ENCODE measurements around the gene VPS4B.

The VPS4B gene

GRCh38 chr18:63407734-63408133, 14.5 kb downstream of the VPS4B start:
- TF ChIP-seq GATA1 (IDR thresholded peaks at IDR 0.05; ENCODE audit: low read depth, low read length) (no peak), POLR2A (IDR thresholded peaks at IDR 0.05; ENCODE audit: low read length) (no peak)
- no peak for DNase-seq

DNA sequence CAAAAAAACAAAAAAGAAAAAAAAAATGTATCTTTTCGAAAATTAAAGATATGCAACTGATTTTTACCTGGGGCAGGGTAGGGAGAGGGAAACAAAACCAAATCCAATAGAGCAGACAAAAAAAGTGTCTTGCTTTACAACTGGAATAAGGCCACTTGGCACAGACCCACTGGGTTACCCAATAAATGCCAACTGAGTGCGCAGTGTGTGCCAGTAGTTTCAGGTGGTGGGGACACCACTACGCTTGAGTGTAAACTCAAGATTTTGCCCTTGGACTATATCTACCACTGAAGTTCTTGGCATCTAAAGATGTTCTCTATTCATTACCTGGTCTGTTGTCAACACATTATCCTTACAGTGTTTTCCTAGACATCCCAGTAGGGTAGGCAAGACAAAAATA, 16.3 kb downstream of the VPS4B start:
- DNase-seq = no peak

GRCh38 chr18:63402246-63403162, 19.8 kb downstream of the VPS4B start:
- no peak for DNase-seq
- TF ChIP-seq POLR2A (IDR thresholded peaks at IDR 0.05; ENCODE audit: low read length) (no peak), GATA1 (IDR thresholded peaks at IDR 0.05; ENCODE audit: low read depth, low read length) (no peak)

More for the DNA sequence above, 16.3 kb downstream of the VPS4B start:
- TF ChIP-seq GATA1 (IDR thresholded peaks at IDR 0.05; ENCODE audit: low read depth, low read length) = no peak

GRCh38 chr18:63399300-63399699, 23.0 kb downstream of the VPS4B start:
- DNase-seq = no peak
- TF ChIP-seq GATA1 (IDR thresholded peaks at IDR 0.05; ENCODE audit: low read depth, low read length) (no peak), POLR2A (IDR thresholded peaks at IDR 0.05; ENCODE audit: low read length) (no peak)

DNA sequence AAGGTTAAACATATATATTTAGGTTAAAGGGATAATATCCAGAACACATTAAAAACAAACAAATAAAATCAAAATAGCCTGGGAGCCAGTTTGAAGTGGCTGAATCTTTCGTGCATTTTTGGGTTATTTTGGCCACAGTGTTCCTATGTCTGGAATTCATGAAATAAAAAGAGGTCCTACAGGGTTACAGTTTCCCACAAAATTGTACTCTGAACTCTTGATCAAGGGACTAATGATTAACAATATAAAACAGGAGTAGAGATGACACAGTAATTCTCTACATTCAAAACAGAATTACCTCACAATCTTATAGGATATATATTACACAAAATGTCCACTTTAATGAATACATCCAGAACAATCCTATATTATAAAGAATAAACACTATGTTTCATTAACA, 24.9 kb downstream of the VPS4B start:
- no peak for TF ChIP-seq GATA1 (IDR thresholded peaks at IDR 0.05; ENCODE audit: low read depth, low read length)
- TF ChIP-seq POLR2A (IDR thresholded peaks at IDR 0.05; ENCODE audit: low read length) = no peak
- no peak for DNase-seq

DNA sequence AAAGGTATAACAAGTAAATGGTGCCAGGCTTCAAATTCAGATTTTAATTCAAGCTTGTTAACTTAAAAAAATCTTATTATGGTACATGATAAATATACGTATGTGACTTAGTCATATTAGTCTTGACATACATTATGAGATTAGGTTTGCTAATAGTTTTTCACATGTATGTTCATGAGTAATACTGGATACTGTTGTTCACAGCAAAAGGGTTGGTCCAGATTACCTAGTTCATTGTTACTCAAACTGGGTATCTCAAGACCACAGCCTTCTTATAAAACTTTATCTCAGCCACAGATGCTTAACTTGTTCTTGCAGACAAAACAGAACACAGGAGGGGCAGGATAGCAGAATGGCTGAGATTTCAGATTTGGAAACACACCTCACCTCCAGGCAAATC, 26.8 kb downstream of the VPS4B start:
- peak in 1 of 2 experiments; percentile 54 for DNase-seq
- TF ChIP-seq GATA1 (IDR thresholded peaks at IDR 0.05; ENCODE audit: low read depth, low read length) (no peak), POLR2A (IDR thresholded peaks at IDR 0.05; ENCODE audit: low read length) (no peak)

DNA sequence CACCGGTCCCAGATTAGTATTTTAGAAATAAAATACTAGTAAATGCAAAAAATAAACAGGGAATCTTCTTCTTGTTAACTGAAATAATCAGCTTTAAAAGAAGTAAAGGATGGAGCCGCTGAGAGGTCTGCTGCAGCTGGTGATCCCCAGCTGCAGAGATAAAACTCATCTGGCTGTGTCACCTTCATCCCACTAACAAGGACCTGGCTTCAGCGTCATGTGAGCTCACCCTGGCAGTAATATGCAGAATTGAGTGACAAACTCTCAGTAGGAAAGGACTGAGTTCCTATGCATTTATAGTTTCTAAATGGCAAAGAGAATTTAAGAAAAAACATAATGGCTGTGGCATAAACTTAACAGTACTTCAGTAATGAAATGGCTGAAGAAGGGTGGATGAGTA, 27.3 kb downstream of the VPS4B start:
- TF ChIP-seq GATA1 (IDR thresholded peaks at IDR 0.05; ENCODE audit: low read depth, low read length) (no peak), POLR2A (IDR thresholded peaks at IDR 0.05; ENCODE audit: low read length) (no peak)
- DNase-seq = no peak

DNA sequence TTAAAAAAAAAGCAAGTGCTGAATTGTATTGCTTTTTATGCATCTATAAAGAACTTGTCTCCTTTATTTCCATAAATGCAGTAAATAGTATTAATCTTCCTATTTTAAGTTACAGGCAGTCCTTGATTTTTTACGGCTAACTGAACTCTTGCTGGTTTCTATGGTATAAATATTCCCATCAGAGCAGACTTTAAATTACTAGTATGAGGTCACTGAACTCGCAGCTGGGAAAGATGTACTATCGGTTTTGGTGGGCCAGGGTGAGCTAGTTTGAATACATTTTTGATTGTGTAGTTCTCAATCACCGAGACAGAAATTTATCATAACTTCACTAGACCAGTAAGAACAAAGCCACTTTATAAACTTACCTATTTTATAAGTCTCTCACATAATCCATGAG, 34.4 kb downstream of the VPS4B start:
- TF ChIP-seq POLR2A (IDR thresholded peaks at IDR 0.05; ENCODE audit: low read length) (no peak), GATA1 (IDR thresholded peaks at IDR 0.05; ENCODE audit: low read depth, low read length) (no peak)
- no peak for DNase-seq

- no peak for DNase-seq
- TF ChIP-seq POLR2A (IDR thresholded peaks at IDR 0.05; ENCODE audit: low read length) (no peak), GATA1 (IDR thresholded peaks at IDR 0.05; ENCODE audit: low read depth, low read length) (no peak)
Measured at GRCh38 chr18:63382843-63383242, 39.4 kb downstream of the VPS4B start.

- TF ChIP-seq GATA1 (IDR thresholded peaks at IDR 0.05; ENCODE audit: low read depth, low read length) = no peak
- no peak for DNase-seq
Measured at GRCh38 chr18:63379639-63379962, 42.7 kb downstream of the VPS4B start.

DNA sequence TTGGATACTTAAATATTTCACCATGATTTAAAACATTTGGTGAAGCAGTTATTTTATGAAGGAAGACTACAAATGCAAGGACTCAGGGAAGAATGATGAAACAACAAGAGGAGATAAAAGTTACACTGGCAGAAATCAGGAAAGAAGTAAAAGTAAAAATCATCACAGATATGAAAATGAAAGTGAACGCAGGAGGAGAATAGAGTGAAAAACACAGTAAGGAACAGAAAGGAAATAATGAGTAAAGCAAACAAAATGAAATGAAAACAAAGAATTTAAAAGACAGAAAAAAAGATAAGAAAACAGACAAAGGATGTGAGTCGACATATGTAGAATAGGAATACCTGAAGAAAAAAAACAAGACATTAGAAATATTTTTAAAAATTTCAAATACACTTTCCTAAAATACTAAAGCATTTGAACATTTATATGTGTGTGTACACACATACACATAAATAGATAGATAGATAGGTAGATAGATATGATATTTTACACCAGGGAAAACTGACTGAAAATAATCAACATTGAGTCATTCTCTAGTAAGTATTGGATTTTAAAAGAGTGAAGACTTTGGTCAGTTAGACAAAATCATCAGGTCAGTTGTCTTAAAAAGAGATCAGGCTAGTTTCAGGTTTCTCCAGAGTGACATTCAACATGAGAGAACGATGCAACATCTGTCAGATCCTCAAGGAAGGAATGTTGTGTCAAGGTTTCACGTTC, 43.2 kb downstream of the VPS4B start:
- no peak for TF ChIP-seq POLR2A (IDR thresholded peaks at IDR 0.05; ENCODE audit: low read length)
- TF ChIP-seq GATA1 (IDR thresholded peaks at IDR 0.05; ENCODE audit: low read depth, low read length) = no peak
- DNase-seq = no peak

- no peak for TF ChIP-seq POLR2A (IDR thresholded peaks at IDR 0.05; ENCODE audit: low read length)
- TF ChIP-seq GATA1 (IDR thresholded peaks at IDR 0.05; ENCODE audit: low read depth, low read length) = no peak
- no peak for DNase-seq
Measured at GRCh38 chr18:63377275-63377980, 44.8 kb downstream of the VPS4B start.

DNA sequence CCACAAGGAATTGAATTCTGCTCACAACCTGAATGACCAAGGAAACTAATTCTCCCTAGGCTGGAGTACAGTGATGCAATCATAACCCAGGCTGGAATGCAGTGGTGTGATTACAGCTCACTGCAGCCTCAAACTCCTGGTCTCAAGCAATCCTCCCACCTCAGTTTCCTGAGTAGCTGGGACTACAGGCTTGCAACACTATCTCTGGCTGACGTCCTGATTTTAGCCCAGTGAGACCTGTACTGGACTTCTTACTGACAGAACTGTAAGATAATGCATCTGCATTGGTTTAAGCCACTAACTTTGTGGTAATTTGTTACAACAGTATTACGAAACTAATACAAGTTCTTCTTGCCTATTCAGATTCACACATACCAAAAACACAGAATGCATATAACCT, 45.7 kb downstream of the VPS4B start:
- TF ChIP-seq POLR2A (IDR thresholded peaks at IDR 0.05; ENCODE audit: low read length) = no peak
- TF ChIP-seq GATA1 (IDR thresholded peaks at IDR 0.05; ENCODE audit: low read depth, low read length) = no peak
- DNase-seq = no peak

GRCh38 chr18:63374540-63374939, 47.7 kb downstream of the VPS4B start:
- no peak for TF ChIP-seq GATA1 (IDR thresholded peaks at IDR 0.05; ENCODE audit: low read depth, low read length)
- TF ChIP-seq POLR2A (IDR thresholded peaks at IDR 0.05; ENCODE audit: low read length) = no peak
- no peak for DNase-seq

Measured in erythroblast (primary cell).